Measurements from ENCODE around the gene CHADL. TPM values are rescaled to one million over a fixed set of nuclear protein-coding genes. Genes with fewer than 3 reads are reported as not detected.

CHADL gene
- total and polyA plus RNA-seq, 10 of the 15 experiments (the other 5 are each of a cell fraction or from before 2014, with no cell fraction given), result 0.24 TPM; not detected in 9

- ChIA-PET CTCF (interaction anchor here (0.5 kb wide), 1 partner anchor 13 kb away, joined by 5 read pairs; no protein-coding TSS in a partner anchor), RAD21 (ENCODE audit: unreplicated experiment) (no interaction called here), POLR2A (interaction anchor here (1.2 kb wide), 1 partner anchor 34 kb away, joined by 3 read pairs; no protein-coding TSS in a partner anchor), SMC1A (ENCODE audit: uncharacterized antibody, unreplicated experiment) (no interaction called here)
- FAIRE-seq, result no peak
- 100% methylated on average over 9 of the region's 9 CpGs for WGBS (ENCODE audit: insufficient coverage, insufficient replicate concordance, low lambda C conversion rate, missing lambda C conversion rate)
- BruUV-seq (replicated peaks), result no TSS peak
- no peaks in the 10 kb centered on the region for H3K79me2 ChIP-seq (ENCODE audit: control insufficient read depth, insufficient read depth, low read length)
- peaks cover 13 to 34% of the 10 kb centered on the region in 2 experiments; a peak in 3 of 4 replicates for H3K36me3 ChIP-seq (ENCODE audit: control insufficient read depth in 2 of 2, insufficient read depth in 2 of 2, low read length in 1 of 2)
- DNase-seq (ENCODE audit: low read depth, low spot score), result no peak
- H3K4me2 ChIP-seq (ENCODE audit: control insufficient read depth, insufficient read depth), result no peak overlapping the region
- intact Hi-C loops (cut with micrococcal nuclease; ENCODE audit: unreplicated experiment), result no loop called here
- no peak for ATAC-seq
- no peak overlapping the region for H2AFZ ChIP-seq (ENCODE audit: control insufficient read depth, low read depth, low read length)
- no peaks in the 10 kb centered on the region for H3K4me1 ChIP-seq (ENCODE audit: control insufficient read depth, insufficient read depth, low read length)
- H3K27ac ChIP-seq (ENCODE audit: control insufficient read depth, insufficient read depth), result no peak overlapping the region
- no peaks in the 10 kb centered on the region for H3K27me3 ChIP-seq (replicated peaks in 1 of 2; ENCODE audit: control insufficient read depth in 2 of 2, insufficient read depth in 2 of 2, low read length in 1 of 2)
- in situ Hi-C loops (cut with MboI), result no loop called here
- no peak overlapping the region for H3K4me3 ChIP-seq
- no peaks in the 10 kb centered on the region for H4K20me1 ChIP-seq (ENCODE audit: control insufficient read depth, insufficient read depth)
- H3K9ac ChIP-seq (ENCODE audit: control insufficient read depth, insufficient read depth, low read length), result no peak overlapping the region
- no peaks in the 10 kb centered on the region for H3K9me3 ChIP-seq (replicated peaks; ENCODE audit: control insufficient read depth, insufficient read depth, low read length)
- TF ChIP-seq ZBTB40 (IDR thresholded peaks at IDR 0.05; ENCODE audit: borderline replicate concordance), result no peak
- no peak for TF ChIP-seq MTA3 (IDR thresholded peaks at IDR 0.05; ENCODE audit: borderline replicate concordance, low read length)
- no peak for TF ChIP-seq NR2F1 (conservative IDR thresholded peaks at IDR 0.05)
- no peak for TF ChIP-seq REST (IDR thresholded peaks at IDR 0.05; ENCODE audit: low read depth, low read length)
- TF ChIP-seq FOXM1 (IDR thresholded peaks at IDR 0.05; ENCODE audit: low read depth, low read length), result no peak
- no peak for TF ChIP-seq POLR2AphosphoS5 (IDR thresholded peaks at IDR 0.05; ENCODE audit: low read length)
- no peak for TF ChIP-seq NFIC (IDR thresholded peaks at IDR 0.05; ENCODE audit: low read depth, low read length)
- no peak for TF ChIP-seq ELK1 (IDR thresholded peaks at IDR 0.05; ENCODE audit: low read depth, low read length)
- TF ChIP-seq SMARCA5 (IDR thresholded peaks at IDR 0.05), result no peak
- no peak for TF ChIP-seq SUZ12 (IDR thresholded peaks at IDR 0.05; ENCODE audit: unreplicated experiment)
- no peak for TF ChIP-seq JUND (IDR thresholded peaks at IDR 0.05; ENCODE audit: low read depth, low read length)
- TF ChIP-seq CREM (IDR thresholded peaks at IDR 0.05; ENCODE audit: low read depth), result no peak
- TF ChIP-seq CBFB (IDR thresholded peaks at IDR 0.05; ENCODE audit: low read depth), result no peak
- TF ChIP-seq YBX1 (IDR thresholded peaks at IDR 0.05), result no peak
- no peak for TF ChIP-seq IRF4 (IDR thresholded peaks at IDR 0.05; ENCODE audit: low read depth, low read length)
- TF ChIP-seq PKNOX1 (IDR thresholded peaks at IDR 0.05), result no peak
- TF ChIP-seq POU2F2 (IDR thresholded peaks at IDR 0.05; ENCODE audit: borderline replicate concordance, low read depth, low read length), result no peak
These were observed 31.1 kb upstream of the CHADL start for GRCh38 chr22:41271787-41272186.
